ENCODE data around the gene DPF1.

DNA sequence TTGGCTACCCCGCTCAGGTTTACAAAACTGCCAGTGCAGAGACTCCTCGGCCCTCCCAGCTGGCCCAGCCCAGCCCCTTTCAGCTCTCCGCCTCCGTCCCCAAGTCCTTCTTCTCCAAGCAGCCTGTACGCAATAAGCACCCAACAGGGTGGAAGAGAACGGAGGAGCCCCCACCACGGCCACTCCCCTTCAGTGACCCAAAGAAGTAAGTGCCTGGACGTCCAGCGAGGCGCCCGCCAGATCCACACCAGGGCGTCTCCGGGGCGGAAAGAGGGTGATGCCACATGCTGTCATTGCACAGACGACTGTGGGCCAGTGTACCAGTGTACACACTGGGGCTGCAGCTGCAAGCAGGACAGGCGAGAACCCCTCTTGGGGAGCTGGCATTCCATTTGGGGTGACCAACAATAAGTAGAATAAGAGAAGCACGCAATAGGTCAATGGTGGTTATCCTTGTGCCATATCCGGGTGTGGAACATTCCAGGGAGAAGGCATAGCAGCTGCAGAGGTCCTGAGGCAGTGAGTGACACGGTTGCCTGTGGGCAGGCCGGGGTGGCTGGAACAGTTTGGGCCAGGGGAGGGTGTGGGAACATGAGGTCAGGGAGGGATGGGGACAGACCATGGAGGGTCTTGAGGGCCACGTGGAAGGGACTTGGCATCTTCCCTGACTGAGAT, 41.3 kb downstream of the DPF1 start:
- TF ChIP-seq, protein P1, sequence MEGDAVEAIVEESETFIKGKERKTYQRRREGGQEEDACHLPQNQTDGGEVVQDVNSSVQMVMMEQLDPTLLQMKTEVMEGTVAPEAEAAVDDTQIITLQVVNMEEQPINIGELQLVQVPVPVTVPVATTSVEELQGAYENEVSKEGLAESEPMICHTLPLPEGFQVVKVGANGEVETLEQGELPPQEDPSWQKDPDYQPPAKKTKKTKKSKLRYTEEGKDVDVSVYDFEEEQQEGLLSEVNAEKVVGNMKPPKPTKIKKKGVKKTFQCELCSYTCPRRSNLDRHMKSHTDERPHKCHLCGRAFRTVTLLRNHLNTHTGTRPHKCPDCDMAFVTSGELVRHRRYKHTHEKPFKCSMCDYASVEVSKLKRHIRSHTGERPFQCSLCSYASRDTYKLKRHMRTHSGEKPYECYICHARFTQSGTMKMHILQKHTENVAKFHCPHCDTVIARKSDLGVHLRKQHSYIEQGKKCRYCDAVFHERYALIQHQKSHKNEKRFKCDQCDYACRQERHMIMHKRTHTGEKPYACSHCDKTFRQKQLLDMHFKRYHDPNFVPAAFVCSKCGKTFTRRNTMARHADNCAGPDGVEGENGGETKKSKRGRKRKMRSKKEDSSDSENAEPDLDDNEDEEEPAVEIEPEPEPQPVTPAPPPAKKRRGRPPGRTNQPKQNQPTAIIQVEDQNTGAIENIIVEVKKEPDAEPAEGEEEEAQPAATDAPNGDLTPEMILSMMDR (IDR thresholded peaks at IDR 0.05; ENCODE audit: insufficient read depth, low read length) = no peak
- TF ChIP-seq, protein P2, sequence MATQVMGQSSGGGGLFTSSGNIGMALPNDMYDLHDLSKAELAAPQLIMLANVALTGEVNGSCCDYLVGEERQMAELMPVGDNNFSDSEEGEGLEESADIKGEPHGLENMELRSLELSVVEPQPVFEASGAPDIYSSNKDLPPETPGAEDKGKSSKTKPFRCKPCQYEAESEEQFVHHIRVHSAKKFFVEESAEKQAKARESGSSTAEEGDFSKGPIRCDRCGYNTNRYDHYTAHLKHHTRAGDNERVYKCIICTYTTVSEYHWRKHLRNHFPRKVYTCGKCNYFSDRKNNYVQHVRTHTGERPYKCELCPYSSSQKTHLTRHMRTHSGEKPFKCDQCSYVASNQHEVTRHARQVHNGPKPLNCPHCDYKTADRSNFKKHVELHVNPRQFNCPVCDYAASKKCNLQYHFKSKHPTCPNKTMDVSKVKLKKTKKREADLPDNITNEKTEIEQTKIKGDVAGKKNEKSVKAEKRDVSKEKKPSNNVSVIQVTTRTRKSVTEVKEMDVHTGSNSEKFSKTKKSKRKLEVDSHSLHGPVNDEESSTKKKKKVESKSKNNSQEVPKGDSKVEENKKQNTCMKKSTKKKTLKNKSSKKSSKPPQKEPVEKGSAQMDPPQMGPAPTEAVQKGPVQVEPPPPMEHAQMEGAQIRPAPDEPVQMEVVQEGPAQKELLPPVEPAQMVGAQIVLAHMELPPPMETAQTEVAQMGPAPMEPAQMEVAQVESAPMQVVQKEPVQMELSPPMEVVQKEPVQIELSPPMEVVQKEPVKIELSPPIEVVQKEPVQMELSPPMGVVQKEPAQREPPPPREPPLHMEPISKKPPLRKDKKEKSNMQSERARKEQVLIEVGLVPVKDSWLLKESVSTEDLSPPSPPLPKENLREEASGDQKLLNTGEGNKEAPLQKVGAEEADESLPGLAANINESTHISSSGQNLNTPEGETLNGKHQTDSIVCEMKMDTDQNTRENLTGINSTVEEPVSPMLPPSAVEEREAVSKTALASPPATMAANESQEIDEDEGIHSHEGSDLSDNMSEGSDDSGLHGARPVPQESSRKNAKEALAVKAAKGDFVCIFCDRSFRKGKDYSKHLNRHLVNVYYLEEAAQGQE (IDR thresholded peaks at IDR 0.05; ENCODE audit: insufficient replicate concordance, low read depth) = no peak
- TF ChIP-seq GABPA (IDR thresholded peaks at IDR 0.05; ENCODE audit: low read depth) = no peak
- no peak for TF ChIP-seq SPI1 (IDR thresholded peaks at IDR 0.05; ENCODE audit: borderline replicate concordance, low read depth)

All from HL-60 (cell line).